Measurements from ENCODE around the gene IGSF21.

IGSF21 gene

GRCh38 chr1:18175530-18176377, 68.2 kb downstream of the IGSF21 start:
- DNase-seq (ENCODE audit: low read depth, low spot score): peak; percentile 3

GRCh38 chr1:18176619-18177018, 69.0 kb downstream of the IGSF21 start:
- no peak for DNase-seq (ENCODE audit: low read depth, low spot score)

GRCh38 chr1:18178111-18178510, 70.5 kb downstream of the IGSF21 start:
- DNase-seq (ENCODE audit: low read depth, low spot score): no peak

GRCh38 chr1:18179009-18179408, 71.4 kb downstream of the IGSF21 start:
- DNase-seq (ENCODE audit: low read depth, low spot score): no peak

GRCh38 chr1:18182398-18183160, 75.0 kb downstream of the IGSF21 start:
- peak; percentile 12 for DNase-seq (ENCODE audit: low read depth, low spot score)

- no peak for DNase-seq (ENCODE audit: low read depth, low spot score)
These were observed 75.9 kb downstream of the IGSF21 start for GRCh38 chr1:18183533-18183932.

GRCh38 chr1:18187054-18187453, 79.5 kb downstream of the IGSF21 start:
- DNase-seq (ENCODE audit: low read depth, low spot score): no peak

GRCh38 chr1:18188820-18189517, 81.4 kb downstream of the IGSF21 start:
- no peak for DNase-seq (ENCODE audit: low read depth, low spot score)

GRCh38 chr1:18190598-18190997, 83.0 kb downstream of the IGSF21 start:
- no peak for DNase-seq (ENCODE audit: low read depth, low spot score)

- no peak for DNase-seq (ENCODE audit: low read depth, low spot score)
These were observed 83.4 kb downstream of the IGSF21 start for GRCh38 chr1:18191037-18191436.

GRCh38 chr1:18191481-18192155, 84.0 kb downstream of the IGSF21 start:
- no peak for DNase-seq (ENCODE audit: low read depth, low spot score)

- DNase-seq (ENCODE audit: low read depth, low spot score): no peak
These were observed 84.6 kb downstream of the IGSF21 start for GRCh38 chr1:18192182-18192581.

GRCh38 chr1:18192974-18193373, 85.4 kb downstream of the IGSF21 start:
- no peak for DNase-seq (ENCODE audit: low read depth, low spot score)

GRCh38 chr1:18197299-18197698, 89.7 kb downstream of the IGSF21 start:
- no peak for DNase-seq (ENCODE audit: low read depth, low spot score)

- no peak for DNase-seq (ENCODE audit: low read depth, low spot score)
These were observed 90.7 kb downstream of the IGSF21 start for GRCh38 chr1:18198260-18198659.

- DNase-seq (ENCODE audit: low read depth, low spot score): no peak
These were observed 91.9 kb downstream of the IGSF21 start for GRCh38 chr1:18199462-18199861.

GRCh38 chr1:18200136-18200717, 92.6 kb downstream of the IGSF21 start:
- DNase-seq (ENCODE audit: low read depth, low spot score): no peak

- no peak for DNase-seq (ENCODE audit: low read depth, low spot score)
These were observed 93.3 kb downstream of the IGSF21 start for GRCh38 chr1:18200918-18201317.

- DNase-seq (ENCODE audit: low read depth, low spot score): no peak
These were observed 94.6 kb downstream of the IGSF21 start for GRCh38 chr1:18201997-18202719.

GRCh38 chr1:18203645-18204044, 96.0 kb downstream of the IGSF21 start:
- DNase-seq (ENCODE audit: low read depth, low spot score): no peak

- no peak for DNase-seq (ENCODE audit: low read depth, low spot score)
These were observed 97.0 kb downstream of the IGSF21 start for GRCh38 chr1:18204575-18204974.
